ENCODE results near the gene GRIA3.

GRIA3 gene

DNA sequence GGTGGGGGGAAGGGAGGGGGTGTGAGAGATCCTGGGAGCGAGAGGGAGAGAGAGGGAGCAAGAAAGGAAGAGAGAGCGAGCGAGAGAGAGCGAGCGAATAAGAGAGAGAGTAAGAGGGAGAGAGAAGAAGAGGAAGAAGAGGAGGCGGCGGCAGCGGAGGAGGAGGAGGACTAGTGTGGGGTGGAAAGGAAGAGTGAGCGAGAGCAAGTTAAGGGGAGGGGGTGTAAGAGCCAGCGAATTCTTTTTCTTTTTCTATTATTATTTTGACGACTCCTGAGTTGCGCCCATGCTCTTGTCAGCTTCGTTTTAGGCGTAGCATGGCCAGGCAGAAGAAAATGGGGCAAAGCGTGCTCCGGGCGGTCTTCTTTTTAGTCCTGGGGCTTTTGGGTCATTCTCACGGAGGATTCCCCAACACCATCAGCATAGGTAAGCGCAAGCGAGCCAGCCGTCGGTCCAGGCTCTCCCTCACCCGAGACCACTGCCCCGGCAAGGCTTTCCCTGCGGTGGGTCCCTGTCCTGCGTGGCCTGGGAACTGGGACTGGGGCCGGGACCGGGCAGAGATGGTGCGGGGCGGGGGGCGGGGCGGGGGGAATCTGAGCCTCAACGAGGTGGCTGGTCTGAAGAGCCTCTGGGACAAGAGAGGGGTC, at the start of gene GRIA3:
Gene GRIA3, plus strand, starts transcription at position 60 of the 647 bp plus-strand sequence. Its CDS starts 258 bp downstream, at position 318.
- DNase-seq (ENCODE audit: low read depth) = no peak

DNA sequence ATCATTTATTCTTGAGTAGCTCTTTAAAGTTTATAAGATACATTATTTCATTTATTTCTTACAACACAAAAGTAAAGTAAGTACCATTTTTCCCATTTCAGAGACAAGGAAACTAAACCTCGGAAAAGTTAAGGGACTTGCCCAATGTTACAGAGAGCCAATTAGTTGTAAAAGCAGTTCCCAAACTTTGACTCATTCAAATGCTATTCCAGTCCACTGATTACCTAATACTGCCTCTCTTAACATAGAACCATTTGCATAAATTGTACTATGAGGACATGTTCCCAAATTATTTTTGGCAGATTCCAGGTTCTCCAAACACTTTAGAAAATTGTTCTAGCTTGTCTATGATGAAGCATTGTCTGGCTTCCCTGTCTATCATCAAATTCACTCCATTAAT, 45.6 kb upstream of the GRIA3 start:
- DNase-seq (ENCODE audit: low read depth) = no peak

- no peak for DNase-seq (ENCODE audit: low read depth)
Observed at GRCh38 chrX:123140454-123140853, 43.6 kb upstream of the GRIA3 start.

- no peak for DNase-seq (ENCODE audit: low read depth)
Observed at GRCh38 chrX:123140904-123141303, 43.2 kb upstream of the GRIA3 start.

DNA sequence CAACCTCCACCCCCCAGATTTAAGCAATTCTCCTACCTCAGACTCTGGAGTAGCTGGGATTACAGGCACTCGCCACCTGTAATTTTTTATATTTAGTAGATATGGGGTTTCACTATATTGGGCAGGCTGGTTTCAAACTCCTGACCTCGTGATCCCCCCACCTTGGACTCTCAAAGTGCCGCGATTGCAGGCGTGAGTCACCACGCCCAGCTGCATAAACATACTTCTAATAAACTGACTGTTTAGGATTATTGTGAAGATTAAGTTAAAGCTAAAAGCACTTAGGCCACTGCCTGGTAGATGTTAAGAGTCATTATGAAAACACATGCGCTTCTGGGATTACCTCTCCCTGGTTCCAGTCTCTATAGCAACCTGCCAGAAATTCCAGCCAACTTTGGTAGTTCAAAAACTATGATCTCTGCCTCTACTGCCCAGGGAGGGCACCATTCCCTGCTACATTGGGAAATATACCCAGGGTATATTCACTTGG, 30.2 kb upstream of the GRIA3 start:
- no peak for DNase-seq (ENCODE audit: low read depth)

GRCh38 chrX:123155327-123155726, 28.8 kb upstream of the GRIA3 start:
- DNase-seq (ENCODE audit: low read depth) = no peak

DNA sequence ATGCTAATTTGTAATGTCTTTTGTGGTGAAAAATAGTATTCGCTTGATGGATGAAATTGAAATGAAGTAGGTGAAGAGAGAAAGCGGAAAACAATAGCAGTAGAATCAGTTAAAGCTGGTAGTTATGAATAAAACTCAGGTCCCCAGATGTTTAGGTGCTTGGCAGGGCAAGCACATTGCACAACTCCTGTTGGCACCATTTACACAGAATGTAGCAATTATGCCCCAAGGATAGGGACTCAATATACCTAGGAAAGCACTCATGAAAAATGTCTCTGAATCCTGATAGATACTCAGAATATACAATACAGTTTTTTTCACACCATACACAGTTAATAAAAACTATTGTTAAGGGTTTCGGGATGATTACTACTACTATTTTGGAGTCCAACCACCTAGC, 26.5 kb upstream of the GRIA3 start:
- DNase-seq (ENCODE audit: low read depth) = no peak

DNA sequence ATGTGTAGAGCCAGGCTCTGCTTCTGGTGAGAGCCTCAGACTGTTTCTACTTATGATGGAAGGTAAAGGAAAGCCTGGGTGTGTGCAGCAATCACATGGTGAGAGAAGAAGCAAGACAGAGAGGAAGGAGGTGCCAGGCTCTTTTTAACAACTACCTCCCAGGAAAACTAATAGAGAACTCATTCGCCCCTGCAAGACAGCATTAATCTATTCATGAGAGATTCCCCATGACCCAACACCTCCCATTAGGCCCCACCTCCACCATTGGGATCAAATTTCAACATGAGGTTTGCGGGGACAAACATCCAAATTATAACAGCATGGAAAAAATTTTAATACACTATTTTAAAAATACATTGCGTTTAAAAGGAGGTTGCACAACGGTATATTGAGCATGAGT, 24.7 kb upstream of the GRIA3 start:
- no peak for DNase-seq (ENCODE audit: low read depth)

GRCh38 chrX:123167621-123168020, 16.5 kb upstream of the GRIA3 start:
- no peak for DNase-seq (ENCODE audit: low read depth)

GRCh38 chrX:123169247-123169901, 14.7 kb upstream of the GRIA3 start:
- no peak for DNase-seq (ENCODE audit: low read depth)

GRCh38 chrX:123170546-123170945, 13.5 kb upstream of the GRIA3 start:
- no peak for DNase-seq (ENCODE audit: low read depth)

DNA sequence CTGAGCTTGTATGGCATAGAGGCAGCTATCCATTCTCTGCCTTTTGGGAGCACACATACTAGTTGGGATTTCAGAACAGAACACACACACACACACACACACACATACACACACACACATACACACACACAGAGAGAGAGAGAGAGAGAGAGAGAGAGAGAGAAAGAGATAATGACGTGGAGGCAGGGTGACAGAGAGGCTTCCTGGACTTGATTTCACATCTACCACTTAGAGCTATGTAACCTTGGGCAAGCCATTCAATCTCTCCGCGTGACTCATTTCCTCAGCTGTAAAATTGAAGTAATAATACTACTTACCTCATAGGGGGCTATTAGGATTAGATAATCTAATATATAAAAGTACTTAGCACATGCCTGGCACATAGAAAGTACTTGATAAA, 12.3 kb upstream of the GRIA3 start:
- DNase-seq (ENCODE audit: low read depth) = no peak

GRCh38 chrX:123172869-123173268, 11.2 kb upstream of the GRIA3 start:
- DNase-seq (ENCODE audit: low read depth) = no peak

DNA sequence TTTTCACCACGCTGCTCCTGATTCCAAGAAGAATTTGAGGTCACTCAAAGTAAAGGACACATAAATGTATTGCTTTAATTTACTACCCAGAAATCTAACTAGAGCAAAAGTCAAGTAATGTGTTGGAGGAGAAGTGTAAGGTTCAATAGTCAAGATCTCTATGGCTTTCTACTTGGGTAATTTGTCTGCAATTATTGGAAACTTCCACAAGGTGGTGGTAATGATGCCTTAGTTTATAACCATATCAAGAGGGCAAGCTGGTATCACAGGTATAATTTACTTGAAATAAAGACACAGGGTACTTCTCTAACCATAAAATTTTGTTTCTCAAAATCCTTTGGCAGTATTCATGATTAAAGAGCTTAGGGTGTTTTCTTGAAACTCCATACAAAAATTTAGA, 10.2 kb upstream of the GRIA3 start:
- DNase-seq (ENCODE audit: low read depth) = no peak

DNA sequence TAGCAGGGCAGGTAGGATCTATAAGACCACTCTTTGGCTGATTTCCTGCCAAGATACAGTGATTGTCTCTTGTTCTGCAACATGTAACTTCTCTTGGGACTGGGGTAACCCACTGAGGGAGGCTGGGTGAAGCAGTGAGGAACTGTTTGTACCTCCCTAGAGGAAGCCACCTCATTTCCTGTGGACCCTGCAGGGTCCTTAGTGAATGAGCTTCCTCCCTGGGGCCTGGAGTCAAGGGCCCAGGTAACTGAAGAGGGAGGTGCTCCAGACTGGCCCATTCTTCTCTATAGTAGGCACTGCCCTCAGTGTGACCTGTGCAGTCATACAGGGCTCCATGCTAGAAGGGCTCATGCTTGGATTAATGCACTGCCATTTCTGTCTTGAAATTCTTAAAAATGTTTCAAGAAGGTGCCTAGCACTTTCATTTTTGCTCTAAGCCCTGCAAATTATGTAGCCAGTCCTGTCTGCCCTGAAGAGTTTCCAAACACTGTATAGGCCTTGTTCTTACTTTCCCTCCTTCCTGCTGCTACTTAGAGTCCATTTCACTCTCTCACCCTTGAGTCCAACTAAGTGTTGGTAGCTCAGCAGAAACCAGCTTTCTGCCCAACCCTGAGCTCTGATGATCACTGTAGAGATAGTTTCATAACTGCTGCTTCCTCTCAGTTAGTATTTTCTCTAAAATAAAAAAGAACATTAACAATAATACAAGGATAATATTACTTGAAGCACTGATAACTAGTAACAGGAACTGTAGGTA, 8.5 kb upstream of the GRIA3 start:
- no peak for DNase-seq (ENCODE audit: low read depth)

DNA sequence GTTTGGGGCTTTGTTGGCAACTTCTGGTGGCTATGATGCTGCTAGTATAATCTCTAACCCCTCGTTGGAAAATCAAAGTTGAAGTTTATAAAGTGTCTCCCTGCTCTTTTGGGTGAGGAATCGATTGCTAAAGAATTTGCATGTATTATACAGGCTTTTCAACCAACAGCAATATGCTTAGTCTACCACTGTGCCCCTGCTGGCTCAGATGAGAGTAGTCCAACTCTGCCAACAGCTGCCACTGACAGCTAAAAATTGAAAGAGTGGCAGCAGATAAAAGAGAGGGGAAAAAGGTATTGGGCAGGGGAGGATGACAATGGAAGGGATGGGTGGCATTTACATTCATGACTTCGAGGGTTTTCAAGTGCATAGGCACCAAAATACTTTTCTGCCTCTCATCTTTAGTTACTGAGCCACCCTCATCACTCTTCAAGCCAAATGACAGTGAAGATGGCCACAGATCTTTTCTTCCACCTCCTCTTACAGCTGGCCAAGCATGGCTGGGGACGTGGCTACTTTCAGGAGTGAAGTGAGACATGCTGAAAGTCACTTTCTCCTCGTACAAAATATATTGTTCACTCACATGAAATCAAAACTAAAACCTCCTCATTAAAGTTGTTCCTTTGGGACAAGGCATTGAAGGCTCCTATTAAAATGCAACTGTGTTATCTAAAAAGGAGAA, 2.7 kb upstream of the GRIA3 start:
- DNase-seq (ENCODE audit: low read depth) = no peak

DNA sequence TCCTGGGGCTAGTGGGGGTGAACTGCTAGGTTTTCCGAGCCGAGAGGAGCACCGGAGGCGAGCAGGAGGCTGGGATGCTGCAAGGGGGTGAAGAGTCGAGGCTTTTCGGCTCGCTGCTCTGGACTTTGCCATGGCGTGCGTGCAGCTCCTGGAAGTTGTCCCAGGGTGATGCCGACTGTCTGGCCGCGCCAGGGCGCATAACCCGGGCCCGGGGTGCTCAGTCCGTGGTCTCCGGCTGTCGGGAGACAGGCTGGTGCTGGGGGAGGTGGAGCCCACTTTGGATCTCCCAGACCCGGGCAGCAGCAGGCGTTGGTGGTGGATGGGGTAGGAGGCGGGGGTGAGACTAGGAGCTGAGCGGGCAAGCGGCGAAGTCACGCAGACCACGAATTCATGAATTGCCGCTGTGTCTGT, 793 bp downstream of the GRIA3 start:
- no peak for DNase-seq (ENCODE audit: low read depth)

DNA sequence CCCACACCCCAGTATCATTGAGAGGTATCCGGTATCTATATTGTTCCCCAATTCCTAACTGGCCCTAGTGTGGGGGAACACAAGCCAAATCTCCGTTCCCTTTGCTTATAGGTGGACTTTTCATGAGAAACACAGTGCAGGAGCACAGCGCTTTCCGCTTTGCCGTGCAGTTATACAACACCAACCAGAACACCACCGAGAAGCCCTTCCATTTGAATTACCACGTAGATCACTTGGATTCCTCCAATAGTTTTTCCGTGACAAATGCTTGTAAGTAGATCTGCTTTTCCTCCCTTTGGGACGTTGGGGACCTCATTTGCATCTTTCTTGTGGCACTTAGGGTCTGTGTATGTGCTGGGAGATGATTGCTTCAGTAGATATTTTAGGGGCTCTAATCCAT, 1.6 kb downstream of the GRIA3 start:
- DNase-seq (ENCODE audit: low read depth) = no peak

DNA sequence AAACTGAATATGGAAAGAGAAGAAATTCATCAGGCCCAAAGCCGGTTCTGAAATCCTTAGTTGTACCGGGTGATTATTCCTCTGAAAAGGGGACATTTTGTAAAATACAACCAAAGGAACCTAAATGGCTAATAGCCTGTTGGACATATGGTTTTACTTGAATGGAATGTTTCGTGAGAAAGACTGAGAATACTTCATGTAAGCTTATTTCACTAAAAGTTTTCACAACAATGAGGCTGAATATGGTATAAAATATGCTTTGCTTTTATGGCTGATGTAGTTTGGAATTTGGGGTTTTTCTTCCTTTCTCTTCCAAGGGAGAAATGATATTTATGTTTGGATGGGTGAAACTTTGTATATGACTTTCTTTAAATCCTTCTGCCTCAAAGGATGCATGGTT, 2.7 kb downstream of the GRIA3 start:
- no peak for DNase-seq (ENCODE audit: low read depth)

DNA sequence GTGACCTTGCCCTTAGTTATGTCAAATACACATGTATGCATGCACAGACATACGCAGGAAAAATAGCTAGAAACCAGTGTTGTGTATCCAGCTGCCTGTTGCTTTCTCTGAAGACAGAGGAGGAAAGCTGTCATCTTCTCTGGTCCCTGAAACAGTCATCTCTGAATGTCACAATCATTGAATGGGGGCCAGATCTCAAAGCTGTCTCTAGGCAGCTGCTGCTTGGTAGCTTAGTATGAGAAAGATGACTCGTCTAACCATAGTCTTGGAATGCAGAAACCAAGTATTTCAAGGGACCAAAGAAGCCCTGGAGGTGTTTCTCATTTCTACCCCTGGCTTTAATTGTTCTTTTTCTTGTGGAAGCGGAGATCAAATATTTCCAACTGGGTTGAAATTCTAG, 4.0 kb downstream of the GRIA3 start:
- no peak for DNase-seq (ENCODE audit: low read depth)

DNA sequence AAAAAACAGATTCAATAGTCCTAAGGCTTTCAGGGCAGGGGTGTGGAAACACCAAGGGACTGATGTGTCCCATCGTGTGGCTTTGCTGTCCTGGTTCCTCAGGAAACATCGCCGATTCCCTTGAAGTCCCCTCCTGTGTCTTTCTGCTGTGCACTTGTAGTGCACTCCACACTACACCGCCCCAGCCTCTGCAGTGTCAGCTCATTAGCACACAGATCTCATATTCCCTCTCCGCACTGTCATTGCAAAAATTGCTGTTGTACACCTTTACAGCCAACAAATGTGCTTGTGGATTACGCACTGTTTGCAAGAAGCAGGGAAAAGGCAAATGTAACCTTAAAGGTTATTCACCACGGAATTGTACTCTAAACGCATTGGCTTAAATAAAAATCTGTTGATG, 5.3 kb downstream of the GRIA3 start:
- no peak for DNase-seq (ENCODE audit: low read depth)

DNA sequence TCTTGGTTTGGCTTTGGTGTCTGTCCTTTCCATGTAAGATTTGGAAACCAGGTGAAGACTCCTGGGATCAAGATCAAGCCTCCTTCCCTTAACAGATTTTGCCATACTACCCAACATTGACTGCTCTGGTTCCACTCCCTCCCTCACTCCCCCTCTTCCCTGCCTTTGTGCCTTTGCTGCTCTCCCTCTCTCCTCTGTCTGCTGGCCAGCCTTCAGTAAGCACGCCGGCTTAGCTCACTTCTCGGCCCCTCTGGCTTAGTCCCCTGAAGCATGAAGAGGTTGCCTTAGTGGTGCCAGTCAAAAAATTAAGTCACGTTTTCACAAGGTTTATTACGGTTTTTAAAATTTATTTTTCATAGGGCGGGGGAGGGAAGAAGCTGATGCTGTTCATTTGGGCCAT, 6.0 kb downstream of the GRIA3 start:
- no peak for DNase-seq (ENCODE audit: low read depth)

- DNase-seq (ENCODE audit: low read depth) = no peak
Observed at GRCh38 chrX:123193101-123193500, 9.0 kb downstream of the GRIA3 start.
